Measurements from ENCODE around the gene KCNH2.

The KCNH2 gene

GRCh38 chr7:150974468-150975391 lies 3.4 kb downstream of the KCNH2 start:
- FAIRE-seq: no peak

GRCh38 chr7:150973571-150974451 lies 4.3 kb downstream of the KCNH2 start:
- no peak for FAIRE-seq

GRCh38 chr7:150972741-150973140 lies 5.4 kb downstream of the KCNH2 start:
- no peak for FAIRE-seq

GRCh38 chr7:150972023-150972468 lies 6.1 kb downstream of the KCNH2 start:
- no peak for FAIRE-seq

- FAIRE-seq: no peak
Measured at GRCh38 chr7:150971242-150972022, 6.7 kb downstream of the KCNH2 start.

GRCh38 chr7:150970424-150970823 lies 7.7 kb downstream of the KCNH2 start:
- FAIRE-seq: no peak

GRCh38 chr7:150969475-150969874 lies 8.6 kb downstream of the KCNH2 start:
- no peak for FAIRE-seq

- FAIRE-seq: no peak
Measured at GRCh38 chr7:150968734-150969372, 9.3 kb downstream of the KCNH2 start.

GRCh38 chr7:150968056-150968733 lies 9.9 kb downstream of the KCNH2 start:
- no peak for FAIRE-seq

- FAIRE-seq: no peak
Measured at GRCh38 chr7:150967349-150967748, 10.8 kb downstream of the KCNH2 start.

- no peak for FAIRE-seq
Measured at GRCh38 chr7:150966002-150966401, 12.1 kb downstream of the KCNH2 start.

- no peak for FAIRE-seq
Measured at GRCh38 chr7:150965273-150965830, 12.8 kb downstream of the KCNH2 start.

GRCh38 chr7:150964593-150965111 lies 13.5 kb downstream of the KCNH2 start:
- FAIRE-seq: no peak

- no peak for FAIRE-seq
Measured at GRCh38 chr7:150963707-150964559, 14.2 kb downstream of the KCNH2 start.

- FAIRE-seq: no peak
Measured at GRCh38 chr7:150962553-150963399, 15.3 kb downstream of the KCNH2 start.

GRCh38 chr7:150962290-150962552 lies 15.9 kb downstream of the KCNH2 start:
- no peak for FAIRE-seq

- no peak for FAIRE-seq
Measured at GRCh38 chr7:150961510-150962289, 16.4 kb downstream of the KCNH2 start.
